HepG2 (cell line): ENCODE data around the gene GNG7. TPM values are rescaled to one million over a fixed set of nuclear protein-coding genes. Genes with fewer than 3 reads are reported as not detected.

ENCODE experiments used
- ATAC-seq: fragments of 200-7000 bp; cut with Tn5 transposase; 3 replicates; pipeline ENCODE4 v1.9.1; 2020; ENCODE audit warnings: mild to moderate bottlenecking, moderate library complexity
- BruUV-seq: library from RNA; stranded (reverse); fragments of 400-500 nt; replicated peaks from 2 replicates; lab custom pipeline; 2021; lab: Mats Ljungman, UMichigan
- CTCF ChIA-PET: fragments of 300-600 bp; formaldehyde crosslinking; extraction: SDS; loops from one replicate; lab custom pipeline; 2021; ENCODE audit warnings: low total read pairs, inconsistent platforms, low intra/inter-chr PET ratio; lab: Yijun Ruan, JAX
- POLR2A ChIA-PET: fragments of 350-600 bp; sonication (Branson Sonifier 250); formaldehyde crosslinking; loops from one replicate; lab custom pipeline; 2020; ENCODE audit warnings: antibody characterized with exemption, inconsistent platforms; lab: Yijun Ruan, JAX
- DNase-seq: peaks from one replicate; pipeline ENCODE4 v3.0.0-alpha.2; 2015; ENCODE audit warnings: low spot score
- FAIRE-seq: peaks from 3 replicates; lab custom pipeline; 2011; peaks lifted over from hg19 to GRCh38; lab: Jason Lieb, UNC
- H2AFZ ChIP-seq: one replicate; pipeline ENCODE4 v1.6.1; 2011; ENCODE audit warnings: low read length, inconsistent platforms
- H3K27ac ChIP-seq: fragments of 300-600 bp; 3 replicates; pipeline ENCODE4 v1.8.0; 2011; ENCODE audit warnings: mixed run types, mild to moderate bottlenecking, mixed read lengths, low read length, inconsistent platforms; ENCODE audit not compliant: insufficient read depth; ENCODE audit errors: extremely low read length
- H3K27me3 ChIP-seq, 2 experiments: fragments of 200-600 bp in 1 of 2; 2 replicates in 1 of 2; 3 replicates in 1 of 2; pipeline versions ENCODE4 v1.6.0 to v1.8.0; 2011; ENCODE audit warnings: low read length in 2 of 2, mild to moderate bottlenecking in 2 of 2, moderate library complexity in 2 of 2, inconsistent platforms in 1 of 2; ENCODE audit not compliant: insufficient read depth in 2 of 2, control insufficient read depth in 1 of 2
- H3K36me3 ChIP-seq, 2 experiments: fragments of 200-600 bp in 1 of 2; replicated peaks in 1 of 2; 2 replicates in 1 of 2; 3 replicates in 1 of 2; pipeline versions ENCODE4 v1.5.1 to v1.8.0; 2011; ENCODE audit warnings: low read length in 2 of 2, inconsistent platforms in 1 of 2; ENCODE audit not compliant: insufficient read depth in 2 of 2, control insufficient read depth in 1 of 2
- H3K4me1 ChIP-seq: 2 replicates; pipeline ENCODE4 v1.5.1; 2012; ENCODE audit warnings: low read length, inconsistent platforms; ENCODE audit not compliant: insufficient read depth
- H3K4me2 ChIP-seq: 2 replicates; pipeline ENCODE4 v1.6.0; 2011; ENCODE audit warnings: low read depth, low read length, inconsistent platforms
- H3K4me3 ChIP-seq, 3 experiments: fragments of 200-600 bp in 1 of 3; sonication (generic), shearing (Covaris generic) in 1 of 3; replicated peaks in 1 of 3; 2 replicates each; pipeline ENCODE4 v1.5.1; 2011 to 2016; ENCODE audit warnings: low read length in 3 of 3, inconsistent platforms in 2 of 3, low read depth in 2 of 3, mild to moderate bottlenecking in 2 of 3, control low read depth in 1 of 3, mixed read lengths in 1 of 3; ENCODE audit not compliant: insufficient read depth in 1 of 3
- H3K79me2 ChIP-seq: one replicate; pipeline ENCODE4 v1.6.1; 2011; ENCODE audit warnings: low read length, inconsistent platforms; ENCODE audit not compliant: insufficient read depth
- H3K9ac ChIP-seq: 2 replicates; pipeline ENCODE4 v1.6.0; 2011; ENCODE audit warnings: mild to moderate bottlenecking, low read depth, low read length, inconsistent platforms; ENCODE audit not compliant: insufficient read depth
- H3K9me3 ChIP-seq: 2 replicates; pipeline ENCODE4 v1.5.1; 2012; ENCODE audit warnings: mild to moderate bottlenecking, low read length
- H4K20me1 ChIP-seq: 2 replicates; pipeline ENCODE4 v1.6.0; 2011; ENCODE audit warnings: inconsistent platforms, mild to moderate bottlenecking, low read length, moderate library complexity; ENCODE audit not compliant: insufficient read depth
- ELF4 ChIP-seq: sonication (generic); formaldehyde crosslinking; IDR thresholded peaks from 2 replicates; pipeline ENCODE4 v1.5.0; 2020; ENCODE audit warnings: missing genetic modification reagents, mild to moderate bottlenecking, moderate library complexity, borderline replicate concordance
- GTF2F1 ChIP-seq: fragments of 150-350 bp; IDR thresholded peaks from 2 replicates; pipeline ENCODE4 v1.6.1; 2014; ENCODE audit warnings: low read length
- MIER3 ChIP-seq: IDR thresholded peaks from 2 replicates; pipeline ENCODE4 v1.6.1; 2016; ENCODE audit warnings: missing compliant biosample characterization, borderline replicate concordance
- NR2F2 ChIP-seq: IDR thresholded peaks from 2 replicates; pipeline ENCODE4 v1.6.1; 2012; ENCODE audit warnings: low read depth, inconsistent platforms, borderline replicate concordance
- SAP130 ChIP-seq: IDR thresholded peaks from 2 replicates; pipeline ENCODE4 v1.6.1; 2016; ENCODE audit warnings: low read depth
- TOE1 ChIP-seq: sonication (generic); formaldehyde crosslinking; IDR thresholded peaks from 2 replicates; pipeline ENCODE4 v1.4.0; 2020; ENCODE audit warnings: mild to moderate bottlenecking, missing genetic modification reagents
- ZNF687 ChIP-seq: sonication (generic); formaldehyde crosslinking; IDR thresholded peaks from 2 replicates; pipeline ENCODE4 v1.5.1; 2020; ENCODE audit warnings: mild to moderate bottlenecking, missing genetic modification reagents, moderate library complexity
- WGBS: methylation state at CpG from one replicate; pipeline ENCODE4 v1.1.6; 2017; ENCODE audit warnings: low lambda C conversion rate; 5-methylcytosine and 5-hydroxymethylcytosine counted together
- in situ Hi-C: cut with HindIII; loops from 2 replicates; pipeline ENCODE4 v1.10.0; 2017; ENCODE audit warnings: low pct_unique_long_range_greater_than_20kb; ENCODE audit not compliant: extremely low pct_ligation_motif_present
- intact Hi-C: fragments of 100-400 bp; cut with micrococcal nuclease; formaldehyde crosslinking; loops from one replicate; pipeline ENCODE4 v1.10.0; 2022; ENCODE audit not compliant: unreplicated experiment
- polyA plus RNA-seq, 8 experiments: library from polyadenylated mRNA; depleted of rRNA in 3 of 8; stranded (reverse) in 7 of 8; unstranded in 1 of 8; fragments of >200 nt; fragmentation: Illumina TruSeq in 4 of 8; extraction: Trizol in 4 of 8; gene quantifications; 2 replicates each; pipeline versions ENCODE4 v1.2.1 to v1.2.3, GENCODE V29; 2011 to 2016; ENCODE audit warnings: low read depth in 4 of 8, missing spikeins in 1 of 8, mixed read lengths in 1 of 8; ENCODE audit not compliant: insufficient read depth in 1 of 8
- total RNA-seq, 5 experiments: library from RNA; depleted of rRNA; stranded (reverse); fragments of >200 nt; fragmentation: Illumina TruSeq; extraction: Trizol; gene quantifications; 2 replicates each; pipeline ENCODE4 v1.2.3, GENCODE V29; 2016; ENCODE audit warnings: low read depth in 1 of 5

GNG7 gene
- total and polyA plus RNA-seq, 2 of the 13 experiments (the other 11 are each of a cell fraction or from before 2014, with no cell fraction given) = 1.4 to 3.3 TPM

GRCh38 chr19:2514981-2515518 lies 187.4 kb downstream of the GNG7 start:
- POLR2A ChIA-PET = no interaction called here
- no peak overlapping the region for H3K4me2 ChIP-seq

GRCh38 chr19:2512523-2513431 lies 189.7 kb downstream of the GNG7 start:
- intact Hi-C loops = no loop called here
- no peaks in the 10 kb centered on the region for H3K79me2 ChIP-seq

More at GRCh38 chr19:2514981-2515518, 187.4 kb downstream of the GNG7 start:
- TF ChIP-seq NR2F2 (no peak), SAP130 (CRISPR knock-in tag) (no peak), MIER3 (CRISPR knock-in tag) (no peak), ELF4 (no peak), TOE1 (CRISPR knock-in tag) (no peak)
- H4K20me1 ChIP-seq = no peaks in the 10 kb centered on the region
- no TSS peak for BruUV-seq
- no peaks in the 10 kb centered on the region for H3K9me3 ChIP-seq
- H3K9ac ChIP-seq = no peak overlapping the region
- H3K36me3 ChIP-seq = no peaks in the 10 kb centered on the region
- DNase-seq (no peak), FAIRE-seq (no peak), ATAC-seq (no peak)
- H3K79me2 ChIP-seq = no peaks in the 10 kb centered on the region
- WGBS = 64% methylated on average over 15 of the region's 16 CpGs
- H3K27me3 ChIP-seq = peaks cover 0 to 15% of the 10 kb centered on the region in 2 experiments; a peak in 2 of 5 replicates
- intact Hi-C loops = no loop called here
- in situ Hi-C loops = no loop called here
- no peak overlapping the region for H3K4me3 ChIP-seq
- H3K4me1 ChIP-seq = peaks cover 33% of the 10 kb centered on the region
- CTCF ChIA-PET = no interaction called here
- H2AFZ ChIP-seq = no peak overlapping the region
- no peak overlapping the region for H3K27ac ChIP-seq

More at GRCh38 chr19:2512523-2513431, 189.7 kb downstream of the GNG7 start:
- no peak for DNase-seq
- Histone ChIP-seq H2AFZ (no peak overlapping the region), H3K4me1 (peaks cover 21% of the 10 kb centered on the region), H3K9ac (no peak overlapping the region), H3K27ac (no peak overlapping the region), H3K9me3 (no peaks in the 10 kb centered on the region), H3K4me2 (no peak overlapping the region; the same call in 1 of the 2 replicates), H3K27me3 (peaks cover 0 to 15% of the 10 kb centered on the region in 2 experiments; a peak in 2 of 5 replicates), H3K36me3 (no peaks in the 10 kb centered on the region), H3K4me3 (no peak overlapping the region; a peak in 1 of 6 replicates), H4K20me1 (no peaks in the 10 kb centered on the region)
- in situ Hi-C loops = no loop called here
- FAIRE-seq = no peak
- TF ChIP-seq GTF2F1 (no peak), ZNF687 (CRISPR knock-in tag) (peak; percentile 13; the same call in 1 of the 2 replicates)
- 63% methylated on average over 7 of the region's 41 CpGs for WGBS
- ChIA-PET POLR2A (interaction anchor here (3.0 kb wide), 1 partner anchor 37 kb away, joined by 17 read pairs; the partner anchor contains the start of gene GADD45B), CTCF (no interaction called here)
- ATAC-seq = peak; percentile 46
- no TSS peak for BruUV-seq
